D721Med (cell line): ENCODE data around the gene KCNK4.
"Not testable (repeated sequence)": the region's sequence is repeated elsewhere in the genome, so short reads cannot be mapped to it uniquely, and the experiment has no call there.

ENCODE experiments used
- DNase-seq: peaks from one replicate; pipeline ENCODE4 v3.0.0; 2011; ENCODE audit warnings: low spot score; ENCODE audit not compliant: insufficient read length
- FAIRE-seq: peaks from 2 replicates; lab custom pipeline; 2011; peaks lifted over from hg19 to GRCh38; lab: Jason Lieb, UNC
- TF ChIP-seq, protein P1 (sequence below): IDR thresholded peaks from 2 replicates; pipeline ENCODE4 v1.5.1; 2012; ENCODE audit warnings: mild to moderate bottlenecking, control low read depth; ENCODE audit not compliant: insufficient read depth; ENCODE audit errors: missing control alignments

KCNK4 gene

DNA sequence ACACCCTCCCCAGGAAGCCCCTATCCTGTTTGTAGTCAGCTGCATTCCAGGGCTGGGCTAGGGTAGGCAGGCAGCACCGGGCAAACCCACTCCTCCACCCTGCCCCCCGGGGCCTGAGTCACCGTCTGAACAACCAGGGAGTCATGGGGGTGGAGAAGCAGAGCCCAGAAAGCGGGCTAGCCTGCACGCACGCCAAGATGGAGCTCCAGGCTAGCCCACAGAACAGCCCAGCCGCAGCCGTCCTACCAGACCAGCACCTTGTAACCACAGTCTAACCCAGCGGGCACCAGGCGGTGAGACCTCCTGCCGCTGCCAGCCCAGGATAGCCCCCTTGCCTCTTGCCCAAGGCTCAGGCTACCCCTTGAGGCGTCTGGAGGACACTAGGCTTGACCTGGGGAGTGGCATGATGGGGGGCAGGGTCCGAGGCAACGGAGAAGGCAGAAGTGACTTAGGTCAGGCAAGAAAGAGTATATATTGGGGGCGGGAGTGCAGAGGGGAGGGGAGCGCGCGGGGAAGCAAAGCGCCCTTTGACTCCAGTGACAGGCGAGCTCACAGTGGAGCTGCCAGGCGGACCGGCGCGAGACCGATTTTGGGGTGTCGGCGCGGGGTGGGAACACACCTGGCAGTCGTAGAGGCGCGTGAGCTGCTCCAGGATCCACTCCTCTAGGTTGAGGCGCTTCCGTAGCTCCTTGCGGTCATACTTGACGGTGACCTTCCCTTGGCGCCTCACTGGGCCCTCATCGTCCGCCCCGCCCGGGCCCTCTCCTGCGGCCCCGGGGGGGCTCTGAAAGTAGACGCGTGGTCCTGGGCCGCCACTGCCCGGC is 45.1 kb upstream of the KCNK4 start:
- FAIRE-seq, result no peak
- TF ChIP-seq, protein P1, sequence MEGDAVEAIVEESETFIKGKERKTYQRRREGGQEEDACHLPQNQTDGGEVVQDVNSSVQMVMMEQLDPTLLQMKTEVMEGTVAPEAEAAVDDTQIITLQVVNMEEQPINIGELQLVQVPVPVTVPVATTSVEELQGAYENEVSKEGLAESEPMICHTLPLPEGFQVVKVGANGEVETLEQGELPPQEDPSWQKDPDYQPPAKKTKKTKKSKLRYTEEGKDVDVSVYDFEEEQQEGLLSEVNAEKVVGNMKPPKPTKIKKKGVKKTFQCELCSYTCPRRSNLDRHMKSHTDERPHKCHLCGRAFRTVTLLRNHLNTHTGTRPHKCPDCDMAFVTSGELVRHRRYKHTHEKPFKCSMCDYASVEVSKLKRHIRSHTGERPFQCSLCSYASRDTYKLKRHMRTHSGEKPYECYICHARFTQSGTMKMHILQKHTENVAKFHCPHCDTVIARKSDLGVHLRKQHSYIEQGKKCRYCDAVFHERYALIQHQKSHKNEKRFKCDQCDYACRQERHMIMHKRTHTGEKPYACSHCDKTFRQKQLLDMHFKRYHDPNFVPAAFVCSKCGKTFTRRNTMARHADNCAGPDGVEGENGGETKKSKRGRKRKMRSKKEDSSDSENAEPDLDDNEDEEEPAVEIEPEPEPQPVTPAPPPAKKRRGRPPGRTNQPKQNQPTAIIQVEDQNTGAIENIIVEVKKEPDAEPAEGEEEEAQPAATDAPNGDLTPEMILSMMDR, result no peak
- no peak for DNase-seq

- not testable (repeated sequence) for FAIRE-seq, DNase-seq
These were observed 44.6 kb upstream of the KCNK4 start for GRCh38 chr11:64246621-64246870.

GRCh38 chr11:64246871-64247728 is 44.0 kb upstream of the KCNK4 start, which contains the start of gene PPP1R14B:
Gene PPP1R14B (minus strand): TSS chr11:64246943. CDS start chr11:64246673, 270 bp downstream.
- FAIRE-seq (no peak), DNase-seq (peak; percentile 89)
- TF ChIP-seq, protein P1, result no peak

DNA sequence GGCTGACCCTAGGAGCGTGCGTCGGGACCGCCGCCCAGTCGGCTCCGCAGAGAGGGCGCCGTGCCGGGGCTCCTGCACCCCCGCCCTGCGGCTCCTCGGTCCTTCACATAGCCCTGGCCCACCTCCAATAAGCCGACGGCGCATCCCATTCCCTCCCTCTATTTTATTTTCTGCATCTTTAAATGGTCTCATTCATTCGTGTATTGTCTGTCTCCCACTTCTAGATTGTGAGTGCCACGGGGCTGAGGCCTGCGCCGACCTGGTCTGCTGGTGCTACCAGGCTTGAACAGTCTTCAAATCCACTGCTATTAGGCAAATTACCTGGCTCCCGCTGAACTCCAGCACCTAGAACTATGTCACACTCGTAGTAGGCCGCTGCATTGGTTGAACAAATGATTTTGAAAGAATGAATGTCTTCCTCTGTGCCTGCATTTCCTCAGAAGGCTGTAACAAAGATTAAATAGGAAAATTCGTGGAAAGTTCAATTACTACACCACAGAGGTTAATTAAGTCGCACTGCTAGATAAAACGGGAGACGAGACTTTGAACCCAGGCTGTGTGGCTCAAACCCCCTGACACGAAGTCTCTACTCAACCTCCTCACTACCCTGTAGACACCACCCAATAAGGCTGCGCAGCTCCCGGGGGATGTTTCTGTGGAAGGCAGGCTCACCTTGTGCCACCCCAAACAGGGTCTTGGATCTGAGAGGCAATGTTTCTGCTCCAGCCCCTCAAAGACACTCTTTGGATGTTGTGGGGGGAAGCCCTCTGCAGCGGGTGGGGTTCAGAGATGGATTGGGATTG is 43.2 kb upstream of the KCNK4 start:
- FAIRE-seq, result no peak
- TF ChIP-seq, protein P1, result no peak
- DNase-seq, result no peak

DNA sequence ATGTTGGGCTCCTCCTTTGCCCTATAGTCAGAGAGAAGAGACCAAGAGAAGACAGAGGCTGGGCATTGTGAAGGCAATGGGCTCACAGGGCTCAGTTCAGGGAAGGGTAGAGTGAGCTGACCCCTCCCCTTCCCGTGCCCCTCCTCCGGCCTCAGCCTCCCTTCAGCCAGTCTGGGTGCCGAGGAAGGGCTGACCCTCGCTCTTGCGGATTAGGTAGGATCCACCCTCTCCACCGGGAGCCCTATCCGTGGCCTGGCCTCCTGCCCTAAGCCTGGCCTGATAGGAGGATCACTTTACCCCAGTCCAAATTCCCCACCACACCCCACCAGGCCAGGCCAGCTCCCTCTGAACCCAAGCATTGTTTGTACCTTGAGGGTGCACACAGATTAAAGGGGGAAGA is 42.5 kb upstream of the KCNK4 start:
- DNase-seq (no peak), FAIRE-seq (no peak)
- TF ChIP-seq, protein P1, result no peak

DNA sequence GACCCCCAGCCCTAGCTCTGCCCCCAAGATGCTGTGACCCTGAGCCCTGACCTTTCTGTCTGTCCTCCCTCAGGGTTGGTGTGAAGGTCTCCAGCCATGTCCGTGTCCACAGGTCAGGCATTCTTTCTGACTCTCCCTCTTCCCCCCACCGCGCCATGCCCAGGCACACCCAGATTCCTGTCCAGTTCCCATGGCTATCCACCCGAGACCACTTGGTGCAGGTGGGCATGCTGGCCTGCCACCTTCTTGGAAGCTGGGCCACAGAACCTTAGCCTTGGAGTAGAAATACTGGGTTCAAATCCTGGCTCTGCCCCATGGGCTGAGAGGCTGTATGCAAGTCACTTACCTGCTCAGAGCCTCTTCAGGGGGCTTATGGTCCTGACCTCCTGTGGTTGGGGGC is 42.1 kb upstream of the KCNK4 start:
- TF ChIP-seq, protein P1, result no peak
- DNase-seq (no peak), FAIRE-seq (no peak)
